H1 (cell line): ENCODE data around the gene BMF. TPM values are rescaled to one million over a fixed set of nuclear protein-coding genes. Genes with fewer than 3 reads are reported as not detected.

Experiments used
- CEBPB ChIP-seq: IDR thresholded peaks from 2 replicates; pipeline ENCODE4 v1.6.1; 2012; ENCODE audit warnings: low read depth, low read length
- EGR1 ChIP-seq: IDR thresholded peaks from 2 replicates; pipeline ENCODE4 v1.6.1; 2011; ENCODE audit warnings: low read depth, low read length, borderline replicate concordance
- KDM5A ChIP-seq: fragments of 200-600 bp; IDR thresholded peaks from 2 replicates; pipeline ENCODE4 v1.7.1; 2012; ENCODE audit warnings: mild to moderate bottlenecking, low read length, inconsistent platforms, mixed read lengths
- SP4 ChIP-seq: IDR thresholded peaks from 2 replicates; pipeline ENCODE4 v1.6.1; 2012; ENCODE audit warnings: low read length, inconsistent platforms
- polyA plus RNA-seq, 7 experiments: library from polyadenylated mRNA; depleted of rRNA in 3 of 7; stranded (reverse) in 5 of 7; unstranded in 2 of 7; fragments of >200 nt in 5 of 7; fragments of 200-250 nt in 2 of 7; gene quantifications; 1 replicate in 5 of 7; 2 replicates in 1 of 7; 4 replicates in 1 of 7; pipeline versions ENCODE4 v1.2.1 to v1.2.3, GENCODE V29; 2011 to 2013; ENCODE audit warnings: missing spikeins in 2 of 7, mixed read lengths in 2 of 7
- total RNA-seq: library from RNA; stranded (reverse); fragmentation: NEBNext Ultra II Directional; extraction: Animal tissue kit (Norgen Biotek cat#: 25700); gene quantifications from 2 replicates; pipeline ENCODE4 v1.2.1, GENCODE V29; 2021
- TF ChIP-seq, protein P1 (sequence below): IDR thresholded peaks from 2 replicates; pipeline ENCODE4 v1.6.1; 2012; ENCODE audit warnings: low read length, inconsistent platforms

The BMF gene
- total and polyA plus RNA-seq, 2 of the 8 experiments (the other 6 are each of a cell fraction or from before 2014, with no cell fraction given) = 21.2 to 24.2 TPM

GRCh38 chr15:40038638-40039543 is 69.8 kb downstream of the BMF start, which contains the start of gene SRP14 (continued):
- TF ChIP-seq, protein P1, sequence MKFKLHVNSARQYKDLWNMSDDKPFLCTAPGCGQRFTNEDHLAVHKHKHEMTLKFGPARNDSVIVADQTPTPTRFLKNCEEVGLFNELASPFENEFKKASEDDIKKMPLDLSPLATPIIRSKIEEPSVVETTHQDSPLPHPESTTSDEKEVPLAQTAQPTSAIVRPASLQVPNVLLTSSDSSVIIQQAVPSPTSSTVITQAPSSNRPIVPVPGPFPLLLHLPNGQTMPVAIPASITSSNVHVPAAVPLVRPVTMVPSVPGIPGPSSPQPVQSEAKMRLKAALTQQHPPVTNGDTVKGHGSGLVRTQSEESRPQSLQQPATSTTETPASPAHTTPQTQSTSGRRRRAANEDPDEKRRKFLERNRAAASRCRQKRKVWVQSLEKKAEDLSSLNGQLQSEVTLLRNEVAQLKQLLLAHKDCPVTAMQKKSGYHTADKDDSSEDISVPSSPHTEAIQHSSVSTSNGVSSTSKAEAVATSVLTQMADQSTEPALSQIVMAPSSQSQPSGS = no peak
- no peak for TF ChIP-seq CEBPB
- TF ChIP-seq SP4 = no peak
- no peak for TF ChIP-seq EGR1
- TF ChIP-seq KDM5A = 0 out of 2 replicates have a peak, but pooled peaks have one; percentile 50
